CD4-positive, alpha-beta T cell treated with Interleukin-10 for 1 hour (primary cell): ENCODE data around the gene KCNQ1.

ENCODE experiments used
- DNase-seq: peaks from one replicate; pipeline ENCODE4 v3.0.0-alpha.2; 2020

Gene KCNQ1

GRCh38 chr11:2693271-2694261 is 248.8 kb downstream of the KCNQ1 start:
- DNase-seq = no peak

- DNase-seq = no peak
Measured at GRCh38 chr11:2694495-2694894, 249.7 kb downstream of the KCNQ1 start.

- no peak for DNase-seq
Measured at GRCh38 chr11:2694995-2695939, 250.5 kb downstream of the KCNQ1 start.

DNA sequence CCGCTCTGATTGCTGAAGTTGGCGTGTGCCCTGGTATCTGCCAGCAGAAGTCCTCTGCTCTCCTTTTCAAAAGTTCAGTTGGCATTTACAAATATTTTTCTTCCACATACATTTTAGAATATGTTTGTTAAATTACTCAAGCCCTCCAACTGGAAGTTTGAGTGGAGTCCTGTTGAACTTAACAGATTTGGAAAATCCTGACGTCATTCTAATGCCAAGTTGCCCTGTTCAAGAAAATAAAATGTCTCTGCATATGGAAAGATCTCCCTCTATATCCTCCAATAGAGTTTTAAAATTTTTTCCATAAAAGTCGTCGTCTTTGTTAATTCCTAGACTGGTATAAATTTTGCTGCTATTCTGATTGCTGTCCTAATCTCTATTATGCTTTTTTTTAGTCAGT is 251.6 kb downstream of the KCNQ1 start:
- no peak for DNase-seq

DNA sequence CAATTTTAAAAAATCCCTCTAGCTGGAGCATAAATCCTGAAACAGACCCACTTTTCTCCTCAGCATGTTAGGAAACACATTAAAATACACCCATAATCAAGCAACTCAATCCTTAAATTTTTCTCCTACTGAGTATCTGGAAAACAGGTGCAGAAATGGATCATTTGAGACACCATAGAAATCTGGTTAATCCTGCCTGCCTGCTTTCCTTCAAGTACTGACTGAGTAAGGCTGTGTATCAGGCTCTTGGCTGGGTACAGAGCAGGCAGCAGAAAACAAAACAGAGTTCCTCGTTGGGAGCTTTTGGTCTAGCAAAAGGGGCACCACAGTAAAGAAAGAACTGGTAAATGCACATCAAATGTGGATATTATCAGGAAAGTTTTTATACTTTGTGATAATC is 253.1 kb downstream of the KCNQ1 start:
- DNase-seq = no peak

DNA sequence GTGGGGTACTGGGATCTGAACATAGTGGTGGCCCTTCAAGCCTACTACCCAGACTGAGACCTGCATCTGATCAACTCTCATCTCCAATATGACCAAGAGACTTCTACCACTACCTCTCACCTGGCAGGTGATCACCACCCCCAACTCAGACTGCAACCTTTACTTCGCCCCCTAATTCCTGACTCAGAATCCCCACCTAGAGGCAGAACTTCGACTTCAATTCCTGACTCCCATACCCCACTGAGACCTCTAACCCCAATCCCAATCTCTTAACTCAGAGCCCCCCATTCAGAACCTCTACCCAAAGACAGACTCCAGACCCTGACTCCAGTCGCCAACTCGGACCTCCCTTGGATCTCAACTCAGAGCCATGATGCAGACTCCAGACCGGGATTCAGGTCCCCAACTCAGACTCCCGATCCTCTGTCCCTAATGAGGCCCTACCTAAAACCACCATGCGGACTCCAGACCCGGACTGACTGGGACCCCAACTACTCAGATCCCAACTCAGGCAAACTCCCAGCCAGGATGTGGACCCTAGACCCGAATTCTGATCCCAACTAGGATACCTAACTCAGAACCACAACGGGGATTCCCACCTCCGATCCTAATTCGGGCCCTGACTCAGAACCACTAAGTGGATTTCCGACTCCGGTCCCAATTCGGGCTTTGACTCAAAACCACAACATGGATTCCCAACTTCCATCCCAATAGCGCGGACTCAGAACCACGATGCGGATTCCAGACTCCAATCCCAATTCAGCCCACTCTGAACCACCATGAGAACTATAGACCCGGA is 253.8 kb downstream of the KCNQ1 start:
- DNase-seq = no peak

DNA sequence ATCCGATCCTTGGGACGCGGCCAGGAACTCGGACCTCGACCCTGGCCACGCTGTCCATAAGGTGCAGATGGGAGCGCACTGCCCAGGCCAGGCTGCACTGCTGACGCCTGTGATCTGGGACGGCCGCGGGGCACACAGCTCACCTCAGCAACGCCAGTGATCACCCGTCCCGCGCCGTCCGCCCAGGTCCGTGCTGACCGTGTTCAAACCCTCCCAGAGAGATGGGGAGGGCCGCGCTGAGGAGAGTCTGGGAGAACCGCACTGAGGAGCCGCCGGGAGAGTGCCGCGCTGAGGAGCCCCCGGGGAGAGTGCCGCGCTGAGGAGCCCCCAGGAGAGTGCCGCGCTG is 254.3 kb downstream of the KCNQ1 start:
- no peak for DNase-seq

DNA sequence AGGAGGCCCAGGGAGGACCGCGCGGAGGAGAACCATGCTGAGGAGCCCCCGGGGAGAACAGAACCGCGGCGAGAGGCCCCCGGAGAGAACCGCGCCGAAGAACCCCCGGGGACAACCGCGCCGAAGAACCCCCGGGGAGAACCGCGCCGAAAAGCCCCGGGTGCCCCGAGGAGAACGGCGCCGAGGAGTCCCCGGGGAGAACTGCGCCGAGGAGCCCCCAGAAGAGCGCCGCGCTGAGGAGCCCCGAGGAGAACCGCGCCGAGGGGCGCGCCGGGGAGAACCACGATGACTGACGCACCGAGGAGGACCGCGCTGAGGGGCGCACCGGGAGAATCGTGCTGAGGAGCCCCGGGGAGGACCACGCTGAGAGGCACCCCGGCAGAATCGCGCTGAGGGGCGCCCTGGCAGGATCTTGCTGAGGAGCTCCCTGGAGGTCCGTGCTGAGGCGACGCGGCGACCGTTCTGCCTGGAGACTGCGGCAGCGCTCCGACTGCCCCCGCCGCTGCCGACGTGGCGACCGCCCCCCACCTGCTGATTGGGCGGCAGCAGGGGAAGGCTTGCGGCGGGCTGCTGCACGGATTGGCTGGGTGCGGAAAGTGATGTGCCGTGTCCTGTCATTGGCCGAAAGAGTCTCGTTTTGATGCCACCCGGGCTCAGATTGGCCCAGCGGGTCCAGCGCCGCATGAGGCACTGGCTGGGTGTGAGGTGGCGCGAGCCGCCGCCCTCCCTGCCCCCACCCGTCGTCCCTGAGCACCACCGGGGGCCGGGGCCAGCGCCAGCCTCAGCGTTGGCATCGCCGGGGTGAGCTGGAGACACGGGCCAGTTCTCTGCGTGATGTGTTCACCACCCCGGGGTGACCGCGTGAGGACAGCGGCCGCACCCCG is 255.0 kb downstream of the KCNQ1 start, which contains the start of gene KCNQ1OT1:
Gene KCNQ1OT1 (minus strand): TSS at position 464 of the 884 bp plus-strand sequence.
- peak; percentile 92 for DNase-seq

DNA sequence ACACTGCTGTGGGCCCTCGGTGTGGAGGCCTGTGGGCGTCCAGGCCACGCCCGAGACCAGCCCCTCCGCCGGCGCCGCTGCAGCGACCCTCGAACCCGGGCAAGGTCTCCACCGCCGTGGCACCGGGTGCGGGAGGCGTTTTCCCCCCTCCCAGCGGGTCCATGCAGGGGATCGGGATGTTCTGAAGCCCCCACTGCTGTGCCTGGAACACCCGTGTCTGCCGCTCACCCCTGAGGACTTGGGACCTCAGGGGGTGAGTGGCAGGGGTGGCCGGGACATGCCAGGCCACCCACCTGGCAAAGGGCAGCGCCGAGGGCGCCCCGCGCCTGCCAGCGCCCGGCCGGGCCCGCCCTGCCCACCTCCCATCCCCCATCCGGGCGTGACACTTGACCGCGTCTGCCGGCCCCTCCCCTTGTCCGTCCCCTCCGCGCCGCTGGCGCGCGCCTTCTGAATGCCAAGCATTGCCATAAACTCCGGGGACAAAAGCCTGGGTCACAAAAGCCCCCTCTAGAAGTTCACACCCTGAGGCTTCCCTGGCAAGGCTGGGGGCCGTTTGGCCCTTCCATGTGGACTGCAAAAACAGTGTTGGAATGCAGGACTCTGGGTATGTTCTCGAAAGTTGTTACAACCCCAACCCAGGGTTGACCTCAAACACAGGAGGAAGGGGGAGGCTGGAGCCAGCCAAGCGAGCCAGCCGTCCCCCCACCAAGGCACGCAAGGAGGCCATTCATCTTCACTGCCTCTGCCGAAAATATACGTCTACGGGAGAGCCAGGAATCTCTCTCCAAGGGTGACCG is 255.8 kb downstream of the KCNQ1 start:
- DNase-seq = peak; percentile 27

GRCh38 chr11:2701230-2701629 is 256.4 kb downstream of the KCNQ1 start:
- DNase-seq = no peak

- DNase-seq = no peak
Measured at GRCh38 chr11:2701898-2702434, 257.2 kb downstream of the KCNQ1 start.

DNA sequence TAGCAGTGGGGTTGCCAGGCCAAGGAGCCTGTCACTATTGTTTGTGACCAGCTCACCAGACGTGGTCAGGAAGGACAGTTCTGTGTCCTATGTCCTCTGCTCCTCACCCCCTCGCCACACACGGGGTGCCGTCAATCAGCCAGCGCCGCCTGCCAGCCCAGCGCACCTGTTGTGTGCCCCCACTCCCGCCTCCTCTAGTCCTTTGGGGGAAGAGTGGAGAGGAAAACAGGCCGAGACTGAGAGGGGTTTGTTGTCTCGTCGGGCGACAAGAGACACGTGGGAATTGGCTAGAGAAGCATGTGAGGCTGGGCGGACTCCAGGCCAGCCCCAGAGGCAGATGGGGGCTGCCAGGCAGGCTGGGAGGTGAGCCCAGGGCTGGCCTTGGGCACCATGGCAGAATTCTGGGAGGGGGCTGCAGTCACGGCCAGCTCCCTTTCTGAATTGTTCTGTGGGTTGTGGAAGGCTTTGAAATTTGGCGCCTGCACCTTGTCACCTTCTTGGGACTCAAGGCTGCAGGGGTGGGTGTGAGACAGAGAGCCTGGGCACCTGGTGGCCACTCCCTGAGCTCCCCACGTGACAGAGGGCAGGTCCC is 258.1 kb downstream of the KCNQ1 start:
- DNase-seq = no peak

- DNase-seq = no peak
Measured at GRCh38 chr11:2703363-2704141, 258.7 kb downstream of the KCNQ1 start.

- DNase-seq = no peak
Measured at GRCh38 chr11:2704356-2704755, 259.5 kb downstream of the KCNQ1 start.

DNA sequence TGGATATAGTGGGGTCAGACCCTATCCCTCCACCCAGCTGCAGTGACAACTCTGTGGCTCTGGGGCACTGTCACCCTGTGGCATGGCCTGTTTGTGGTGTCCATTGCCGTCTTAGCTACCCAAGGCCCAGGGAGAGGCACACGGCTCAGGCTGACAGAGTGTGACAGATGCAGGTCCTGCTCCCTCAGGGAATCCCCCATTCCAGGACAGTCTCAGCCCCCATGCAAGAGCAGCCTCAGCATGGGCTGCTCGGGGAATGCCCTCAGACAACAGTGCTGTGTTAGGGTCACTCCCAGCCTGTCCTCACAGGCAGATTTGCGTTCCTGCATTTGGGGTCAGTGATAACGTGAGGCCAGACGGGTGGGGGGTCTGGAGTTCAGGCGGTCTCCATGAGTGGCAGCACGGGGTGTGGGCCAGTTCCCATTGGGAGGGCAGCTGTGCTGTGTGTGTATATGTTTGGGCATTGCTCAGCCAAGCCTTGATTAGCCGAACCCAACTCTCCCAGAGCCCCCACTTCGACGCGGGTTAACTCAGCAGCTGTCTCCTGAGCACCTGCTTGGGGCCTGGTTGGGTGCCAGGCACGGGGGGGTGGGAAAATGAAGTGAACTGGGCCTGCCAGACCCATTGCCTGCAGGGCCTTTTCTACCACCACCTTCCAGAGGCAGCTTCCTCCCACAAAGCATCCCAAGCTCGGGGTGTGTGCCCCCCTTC is 260.2 kb downstream of the KCNQ1 start:
- no peak for DNase-seq

DNA sequence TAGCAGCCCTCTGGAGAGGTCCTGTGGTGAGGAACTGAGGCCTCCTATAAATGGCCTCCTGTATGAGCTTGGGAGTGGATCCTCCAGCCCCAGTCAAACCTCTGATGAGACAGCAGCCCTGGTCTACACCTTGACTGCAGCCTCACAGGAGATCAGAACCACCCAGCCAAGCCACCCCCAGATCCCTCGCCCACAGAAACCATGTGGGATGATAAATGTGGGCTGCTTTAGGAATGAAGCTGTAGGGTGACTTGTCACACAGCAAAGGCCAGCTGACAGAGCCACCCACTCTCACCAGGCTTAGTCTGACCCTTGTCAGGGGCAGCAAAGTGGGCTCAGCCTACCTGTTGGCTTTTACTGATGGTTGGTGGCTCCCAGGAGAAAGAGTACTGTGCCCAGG is 261.5 kb downstream of the KCNQ1 start:
- no peak for DNase-seq

- DNase-seq = no peak
Measured at GRCh38 chr11:2707736-2708135, 262.9 kb downstream of the KCNQ1 start.

GRCh38 chr11:2708151-2708581 is 263.4 kb downstream of the KCNQ1 start:
- DNase-seq = no peak
